ENCODE results near the gene GALNT9.

GALNT9 gene

DNA sequence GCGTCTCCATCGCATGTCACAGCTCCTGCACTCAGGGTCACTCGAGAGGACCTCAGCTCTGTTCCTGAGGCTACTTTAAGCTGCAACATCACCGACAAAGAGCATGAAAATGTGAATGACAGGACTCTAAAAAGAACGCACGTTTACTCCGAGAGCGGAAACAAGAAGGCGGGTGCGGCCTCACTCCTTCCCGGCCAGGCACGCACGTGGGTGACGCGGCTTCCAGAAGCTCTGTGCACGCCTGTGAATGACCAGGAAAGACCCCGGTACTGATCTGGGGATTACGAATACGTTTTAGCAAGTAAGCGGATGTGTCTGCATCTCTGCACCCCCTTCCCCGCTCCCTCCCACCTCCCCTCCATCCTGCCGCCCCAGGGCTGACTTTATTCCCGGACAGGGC lies 15.2 kb upstream of the GALNT9 start:
- Histone ChIP-seq H3K9ac (ENCODE audit: low read length) (no peak overlapping the region), H2AFZ (ENCODE audit: low read depth, low read length) (no peak overlapping the region), H3K9me3 (ENCODE audit: insufficient read depth, low read length) (no peaks in the 10 kb centered on the region), H3K27ac (ENCODE audit: low read length) (no peak overlapping the region), H3K36me3 (replicated peaks; ENCODE audit: low read depth, low read length) (no peaks in the 10 kb centered on the region), H3K27me3 (ENCODE audit: low read depth, low read length) (no peaks in the 10 kb centered on the region), H3K4me2 (ENCODE audit: low read length) (no peak overlapping the region), H4K20me1 (ENCODE audit: insufficient read depth, low read length) (no peaks in the 10 kb centered on the region), H3K79me2 (ENCODE audit: low read length) (no peaks in the 10 kb centered on the region), H3K4me1 (ENCODE audit: low read length) (no peaks in the 10 kb centered on the region), H3K4me3 (ENCODE audit: low read length) (no peak overlapping the region)
- TF ChIP-seq CTCF (IDR thresholded peaks at IDR 0.05; ENCODE audit: low read depth, low read length) (no peak), EZH2phosphoT487 (IDR thresholded peaks at IDR 0.05; ENCODE audit: low read depth) (no peak)

- no peak overlapping the region for H2AFZ ChIP-seq (ENCODE audit: low read depth, low read length)
- H3K27ac ChIP-seq (ENCODE audit: low read length), result no peak overlapping the region
- H3K4me2 ChIP-seq (ENCODE audit: low read length), result no peak overlapping the region
- no peak for TF ChIP-seq CTCF (IDR thresholded peaks at IDR 0.05; ENCODE audit: low read depth, low read length)
- TF ChIP-seq EZH2phosphoT487 (IDR thresholded peaks at IDR 0.05; ENCODE audit: low read depth), result no peak
- H3K4me3 ChIP-seq (ENCODE audit: low read length), result no peak overlapping the region
- no peaks in the 10 kb centered on the region for H4K20me1 ChIP-seq (ENCODE audit: insufficient read depth, low read length)
- H3K27me3 ChIP-seq (ENCODE audit: low read depth, low read length), result no peaks in the 10 kb centered on the region
- no peaks in the 10 kb centered on the region for H3K9me3 ChIP-seq (ENCODE audit: insufficient read depth, low read length)
- H3K36me3 ChIP-seq (replicated peaks; ENCODE audit: low read depth, low read length), result no peaks in the 10 kb centered on the region
- no peak overlapping the region for H3K9ac ChIP-seq (ENCODE audit: low read length)
- no peaks in the 10 kb centered on the region for H3K4me1 ChIP-seq (ENCODE audit: low read length)
- no peaks in the 10 kb centered on the region for H3K79me2 ChIP-seq (ENCODE audit: low read length)
Observed at GRCh38 chr12:132344181-132344580, 14.8 kb upstream of the GALNT9 start.

DNA sequence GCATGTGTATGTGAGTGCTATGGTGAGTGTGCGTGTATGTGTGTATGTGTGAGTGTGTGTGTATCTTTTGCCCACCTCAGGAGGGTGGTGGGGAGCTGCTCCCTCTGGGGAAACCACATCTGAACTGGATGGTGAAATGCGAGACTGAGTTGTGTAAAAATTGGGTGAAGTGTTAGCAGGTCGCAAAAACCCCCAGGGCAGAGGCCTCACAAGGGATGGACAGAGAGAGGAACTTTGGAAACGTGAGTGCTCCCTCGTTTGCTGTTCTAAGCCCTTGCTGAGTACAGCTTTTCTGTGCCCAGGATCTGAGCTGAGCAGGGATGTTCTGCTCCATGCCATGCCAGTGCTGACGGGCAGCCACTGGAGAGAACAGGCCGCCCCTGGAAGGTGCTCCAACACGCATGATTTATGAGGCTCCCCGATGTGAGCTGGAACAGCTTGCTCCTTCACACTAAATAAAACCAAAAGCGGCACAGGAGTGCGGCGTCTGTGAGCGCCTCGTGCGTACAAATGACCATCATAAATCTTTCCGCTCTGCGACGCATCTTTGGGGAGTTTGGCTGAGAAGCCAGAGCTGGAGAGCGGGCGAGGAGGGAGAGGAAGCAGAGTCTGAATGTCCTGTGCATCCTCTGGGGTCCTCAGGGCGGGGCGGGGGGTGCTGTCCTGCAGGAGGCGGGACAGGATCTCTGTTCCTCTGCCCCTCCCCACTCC lies 14.1 kb upstream of the GALNT9 start:
- TF ChIP-seq EZH2phosphoT487 (IDR thresholded peaks at IDR 0.05; ENCODE audit: low read depth), result no peak
- no peak for TF ChIP-seq CTCF (IDR thresholded peaks at IDR 0.05; ENCODE audit: low read depth, low read length)
- no peaks in the 10 kb centered on the region for H3K4me1 ChIP-seq (ENCODE audit: low read length)
- no peaks in the 10 kb centered on the region for H3K36me3 ChIP-seq (replicated peaks; ENCODE audit: low read depth, low read length)
- H3K27me3 ChIP-seq (ENCODE audit: low read depth, low read length), result no peaks in the 10 kb centered on the region
- H3K4me2 ChIP-seq (ENCODE audit: low read length), result no peak overlapping the region
- no peak overlapping the region for H2AFZ ChIP-seq (ENCODE audit: low read depth, low read length)
- H3K9ac ChIP-seq (ENCODE audit: low read length), result no peak overlapping the region
- no peaks in the 10 kb centered on the region for H4K20me1 ChIP-seq (ENCODE audit: insufficient read depth, low read length)
- H3K9me3 ChIP-seq (ENCODE audit: insufficient read depth, low read length), result no peaks in the 10 kb centered on the region
- no peak overlapping the region for H3K4me3 ChIP-seq (ENCODE audit: low read length)
- H3K27ac ChIP-seq (ENCODE audit: low read length), result no peak overlapping the region
- no peaks in the 10 kb centered on the region for H3K79me2 ChIP-seq (ENCODE audit: low read length)

- Histone ChIP-seq H3K9me3 (ENCODE audit: insufficient read depth, low read length) (no peaks in the 10 kb centered on the region), H3K4me2 (ENCODE audit: low read length) (no peak overlapping the region), H3K9ac (ENCODE audit: low read length) (no peak overlapping the region), H3K4me1 (ENCODE audit: low read length) (no peaks in the 10 kb centered on the region), H3K79me2 (ENCODE audit: low read length) (no peaks in the 10 kb centered on the region), H3K27ac (ENCODE audit: low read length) (no peak overlapping the region), H3K4me3 (ENCODE audit: low read length) (no peak overlapping the region), H2AFZ (ENCODE audit: low read depth, low read length) (no peak overlapping the region), H3K36me3 (replicated peaks; ENCODE audit: low read depth, low read length) (no peaks in the 10 kb centered on the region), H3K27me3 (ENCODE audit: low read depth, low read length) (no peaks in the 10 kb centered on the region), H4K20me1 (ENCODE audit: insufficient read depth, low read length) (no peaks in the 10 kb centered on the region)
- TF ChIP-seq EZH2phosphoT487 (IDR thresholded peaks at IDR 0.05; ENCODE audit: low read depth) (no peak), CTCF (IDR thresholded peaks at IDR 0.05; ENCODE audit: low read depth, low read length) (no peak)
Observed at GRCh38 chr12:132342251-132343227, 13.2 kb upstream of the GALNT9 start.

All from OCI-LY3 (cell line).